Keratinocyte (primary cell): ENCODE results near the gene CYP2B6. TPM values are rescaled to one million over a fixed set of nuclear protein-coding genes. Genes with fewer than 3 reads are reported as not detected.
"Not testable (repeated sequence)": the region's sequence is repeated elsewhere in the genome, so short reads cannot be mapped to it uniquely, and the experiment has no call there.

Experiments used
- DNase-seq: peaks from one replicate; pipeline ENCODE4 v3.0.0-alpha.2; 2011; ENCODE audit warnings: low read depth, missing footprints, low spot score
- FAIRE-seq: peaks from 2 replicates; lab custom pipeline; 2011; peaks lifted over from hg19 to GRCh38; lab: Jason Lieb, UNC
- H2AFZ ChIP-seq: 2 replicates; pipeline ENCODE4 v1.6.0; 2012; ENCODE audit warnings: low read length, control low read depth, inconsistent platforms; ENCODE audit not compliant: control insufficient read depth
- H3K27ac ChIP-seq: 2 replicates; pipeline ENCODE4 v1.5.1; 2011; ENCODE audit warnings: low read length; ENCODE audit not compliant: control insufficient read depth, insufficient read depth
- H3K27me3 ChIP-seq: 3 replicates; pipeline ENCODE4 v1.6.0; 2011; ENCODE audit warnings: low read length; ENCODE audit not compliant: control insufficient read depth, insufficient read depth; ENCODE audit errors: extremely low read depth
- H3K36me3 ChIP-seq, 2 experiments: 2 replicates in 1 of 2; 3 replicates in 1 of 2; pipeline ENCODE4 v1.5.1; 2011; ENCODE audit warnings: low read length in 2 of 2, mild to moderate bottlenecking in 1 of 2; ENCODE audit not compliant: control insufficient read depth in 2 of 2, insufficient read depth in 2 of 2; ENCODE audit errors: extremely low read depth in 1 of 2
- H3K4me1 ChIP-seq: 3 replicates; pipeline ENCODE4 v1.5.1; 2011; ENCODE audit warnings: low read length; ENCODE audit not compliant: control insufficient read depth, insufficient read depth; ENCODE audit errors: extremely low read depth
- H3K4me2 ChIP-seq: 3 replicates; pipeline ENCODE4 v1.6.0; 2011; ENCODE audit warnings: low read depth, low read length; ENCODE audit not compliant: control insufficient read depth, insufficient read depth; ENCODE audit errors: extremely low read depth
- H3K4me3 ChIP-seq, 3 experiments: fragments of 200-600 bp in 1 of 3; sonication (generic) in 1 of 3; 2 replicates in 2 of 3; 3 replicates in 1 of 3; pipeline ENCODE4 v1.5.1; 2011 to 2016; ENCODE audit warnings: low read length in 3 of 3, mild to moderate bottlenecking in 3 of 3, control low read depth in 2 of 3, inconsistent platforms in 1 of 3, low read depth in 1 of 3, mixed read lengths in 1 of 3, mixed run types in 1 of 3, moderate library complexity in 1 of 3; ENCODE audit not compliant: control insufficient read depth in 2 of 3, insufficient read depth in 2 of 3; ENCODE audit errors: extremely low read depth in 1 of 3
- H3K79me2 ChIP-seq: 2 replicates; pipeline ENCODE4 v1.6.0; 2012; ENCODE audit warnings: low read length; ENCODE audit not compliant: control insufficient read depth, insufficient read depth
- H3K9ac ChIP-seq: 3 replicates; pipeline ENCODE4 v1.6.0; 2011; ENCODE audit warnings: low read length; ENCODE audit not compliant: control insufficient read depth, insufficient read depth; ENCODE audit errors: extremely low read depth
- H3K9me1 ChIP-seq: 3 replicates; pipeline ENCODE4 v1.6.0; 2011; ENCODE audit warnings: low read length; ENCODE audit not compliant: control insufficient read depth, insufficient read depth; ENCODE audit errors: extremely low read depth
- H3K9me3 ChIP-seq: 2 replicates; pipeline ENCODE4 v1.5.1; 2012; ENCODE audit warnings: low read depth, low read length; ENCODE audit not compliant: control insufficient read depth
- H4K20me1 ChIP-seq: 3 replicates; pipeline ENCODE4 v1.6.0; 2011; ENCODE audit warnings: low read length; ENCODE audit not compliant: control insufficient read depth, insufficient read depth; ENCODE audit errors: extremely low read depth
- CTCF ChIP-seq, 3 experiments: IDR thresholded peaks in 1 of 3; conservative IDR thresholded peaks in 1 of 3; optimal IDR thresholded peaks in 1 of 3; 2 replicates in 2 of 3; 3 replicates in 1 of 3; pipeline versions ENCODE3 to v1.5.1; 2011; ENCODE audit warnings: low read length in 3 of 3, mild to moderate bottlenecking in 3 of 3, moderate library complexity in 2 of 3, control low read depth in 1 of 3, inconsistent platforms in 1 of 3; ENCODE audit not compliant: insufficient read depth in 2 of 3; ENCODE audit errors: extremely low read depth in 1 of 3
- EZH2 ChIP-seq: IDR thresholded peaks from one replicate; pipeline ENCODE4 v1.6.1; 2012; ENCODE audit warnings: inconsistent platforms, mild to moderate bottlenecking, low read length, moderate library complexity
- dilution Hi-C: fragments of 300-500 bp; cut with MboI; formaldehyde crosslinking; loops from one replicate; pipeline ENCODE4 v1.7.0; 2020; ENCODE audit warnings: low sequenced_read_pairs; ENCODE audit not compliant: extremely low pct_ligation_motif_present
- polyA plus RNA-seq, 5 experiments: library from polyadenylated mRNA; depleted of rRNA in 3 of 5; stranded (reverse) in 3 of 5; stranded (forward) in 1 of 5; unstranded in 1 of 5; fragments of >200 nt; gene quantifications; 1 replicate in 1 of 5; 2 replicates in 3 of 5; 3 replicates in 1 of 5; pipeline versions ENCODE4 v1.2.1 to v1.2.3, GENCODE V29; 2011 to 2012; ENCODE audit warnings: missing spikeins in 2 of 5, low read depth in 1 of 5, low replicate concordance in 1 of 5

CYP2B6 gene
- polyA plus RNA-seq, 1 donor (not counting 4 experiments of a cell fraction or from before 2014, with no cell fraction given) = not detected

- dilution Hi-C loops = no loop called here
- H3K79me2 ChIP-seq = no peaks in the 10 kb centered on the region
- no peaks in the 10 kb centered on the region for H3K9me1 ChIP-seq
- H3K9ac ChIP-seq = no peak overlapping the region
- no peak overlapping the region for H3K27ac ChIP-seq
- H3K9me3 ChIP-seq = no peaks in the 10 kb centered on the region
- no peak overlapping the region for H3K4me3 ChIP-seq
- no peaks in the 10 kb centered on the region for H3K4me1 ChIP-seq
- DNase-seq (no peak), FAIRE-seq (no peak)
- no peak overlapping the region for H3K4me2 ChIP-seq
- H4K20me1 ChIP-seq = no peaks in the 10 kb centered on the region
- no peaks in the 10 kb centered on the region for H3K27me3 ChIP-seq
- H3K36me3 ChIP-seq = no peaks in the 10 kb centered on the region
- TF ChIP-seq EZH2 = no peak
- TF ChIP-seq CTCF (optimal IDR thresholded peaks at IDR 0.05 in 1 of 3, IDR thresholded peaks at IDR 0.05 in 1 of 3, conservative IDR thresholded peaks at IDR 0.05 in 1 of 3; ENCODE audit: extremely low read depth in 1 of 3, insufficient read depth in 2 of 3, low read length in 3 of 3) = no peak
- no peak overlapping the region for H2AFZ ChIP-seq
Observed at GRCh38 chr19:41000310-41000737, 9.2 kb downstream of the CYP2B6 start.

- Histone ChIP-seq H3K9me1 (no peaks in the 10 kb centered on the region), H3K4me3 (no peak overlapping the region), H3K79me2 (no peaks in the 10 kb centered on the region), H2AFZ (no peak overlapping the region), H3K27ac (no peak overlapping the region), H3K36me3 (no peaks in the 10 kb centered on the region), H3K27me3 (no peaks in the 10 kb centered on the region), H3K4me2 (no peak overlapping the region), H3K4me1 (no peaks in the 10 kb centered on the region), H3K9me3 (no peaks in the 10 kb centered on the region), H3K9ac (no peak overlapping the region), H4K20me1 (no peaks in the 10 kb centered on the region)
- dilution Hi-C loops = no loop called here
- no peak for FAIRE-seq
- no peak for DNase-seq
- TF ChIP-seq CTCF (optimal IDR thresholded peaks at IDR 0.05 in 1 of 3, IDR thresholded peaks at IDR 0.05 in 1 of 3, conservative IDR thresholded peaks at IDR 0.05 in 1 of 3; ENCODE audit: extremely low read depth in 1 of 3, insufficient read depth in 2 of 3, low read length in 3 of 3) (no peak), EZH2 (no peak)
Observed at GRCh38 chr19:41001243-41001971, 10.3 kb downstream of the CYP2B6 start.

DNA sequence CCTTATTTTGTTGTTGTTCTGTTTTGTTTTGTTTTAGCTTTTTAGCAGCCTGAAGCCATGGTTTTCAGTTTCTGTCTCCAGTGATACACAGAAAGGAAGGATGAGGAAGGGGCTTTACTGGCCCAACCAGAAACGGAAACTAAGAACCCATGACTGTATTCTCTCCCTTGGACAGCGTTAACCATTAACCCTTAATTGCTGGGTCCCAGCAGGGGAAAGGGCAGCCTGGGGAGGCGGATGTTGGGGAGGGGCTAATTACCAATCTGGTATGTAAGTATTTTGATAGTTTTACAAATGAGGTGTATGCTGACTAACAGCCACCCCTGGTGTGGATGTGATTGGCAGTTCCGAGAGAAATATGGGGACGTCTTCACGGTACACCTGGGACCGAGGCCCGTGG, 12.6 kb downstream of the CYP2B6 start:
- H3K4me1 ChIP-seq, H3K9me1 ChIP-seq, H3K9me3 ChIP-seq, H3K36me3 ChIP-seq, H2AFZ ChIP-seq, H3K9ac ChIP-seq, H3K4me2 ChIP-seq, dilution Hi-C loops, H3K4me3 ChIP-seq, H3K79me2 ChIP-seq, FAIRE-seq, H3K27me3 ChIP-seq, DNase-seq, H3K27ac ChIP-seq, H4K20me1 ChIP-seq: not testable (repeated sequence)
